Kidney (tissue), 14 donors: ENCODE measurements around the gene CDK8. TPM values are rescaled to one million over a fixed set of nuclear protein-coding genes. Genes with fewer than 3 reads are reported as not detected.

Experiments used
- DNase-seq, 5 donors: peaks; one replicate each; pipeline ENCODE4 v3.0.0-alpha.2; 2013 to 2020
- FAIRE-seq: peaks from 2 replicates; lab custom pipeline; 2012; peaks lifted over from hg19 to GRCh38; lab: Jason Lieb, UNC
- H3K27ac ChIP-seq, 2 donors: one replicate each; pipeline ENCODE4 v1.7.0; 2013; ENCODE audit warnings: low read depth in 2 of 2, low read length in 2 of 2, inconsistent platforms in 1 of 2
- H3K27me3 ChIP-seq: one replicate; pipeline ENCODE4 v1.7.1; 2013; ENCODE audit warnings: low read length, inconsistent platforms; ENCODE audit not compliant: control insufficient read depth, insufficient read depth
- H3K36me3 ChIP-seq, 3 donors: one replicate each; pipeline versions ENCODE4 v1.7.0 to v1.7.1; 2013; ENCODE audit warnings: low read length in 3 of 3, control low read depth in 1 of 3, inconsistent platforms in 1 of 3; ENCODE audit not compliant: insufficient read depth in 3 of 3, control insufficient read depth in 2 of 3
- H3K4me1 ChIP-seq, 3 donors: one replicate each; pipeline versions ENCODE4 v1.7.0 to v1.7.1; 2013; ENCODE audit warnings: low read length in 3 of 3, inconsistent platforms in 1 of 3, low read depth in 1 of 3; ENCODE audit not compliant: control insufficient read depth in 2 of 3, insufficient read depth in 2 of 3
- H3K4me3 ChIP-seq, 3 donors: one replicate each; pipeline versions ENCODE4 v1.7.0 to v1.8.1; 2013; ENCODE audit warnings: low read length in 3 of 3, control low read depth in 1 of 3, inconsistent platforms in 1 of 3
- H3K9ac ChIP-seq, 3 donors: one replicate each; pipeline versions ENCODE4 v1.7.0 to v1.7.1; 2013; ENCODE audit warnings: low read length in 3 of 3, control low read depth in 1 of 3, inconsistent platforms in 1 of 3
- H3K9me3 ChIP-seq, 3 donors: one replicate each; pipeline versions ENCODE4 v1.7.0 to v1.7.1; 2013; ENCODE audit warnings: low read length in 3 of 3, control low read depth in 1 of 3, inconsistent platforms in 1 of 3; ENCODE audit not compliant: control insufficient read depth in 2 of 3, insufficient read depth in 1 of 3
- intact Hi-C: fragments of 100-400 bp; cut with DNase I; formaldehyde crosslinking; loops from one replicate; pipeline ENCODE4 v1.11.1; 2022
- polyA plus RNA-seq: library from polyadenylated mRNA; stranded (reverse); fragments of 350-450 nt; fragmentation: Illumina TruSeq; extraction: RNeasy Lipid Tissue Mini Kit (QIAGEN cat#74804); gene quantifications from one replicate; pipeline ENCODE4 v1.2.3, GENCODE V29; 2014; ENCODE audit warnings: low read depth, low replicate concordance; ENCODE audit not compliant: insufficient read depth
- total RNA-seq: library from RNA; stranded (reverse); fragmentation: NEBNext Ultra II Directional; extraction: Animal tissue kit (Norgen Biotek cat#: 25700); gene quantifications from one replicate; pipeline ENCODE4 v1.2.1, GENCODE V29; 2021
- TF ChIP-seq, protein P1 (sequence below): IDR thresholded peaks from 3 replicates; pipeline ENCODE4 v1.5.1; 2012; ENCODE audit warnings: mild to moderate bottlenecking, moderate library complexity, borderline replicate concordance; ENCODE audit not compliant: insufficient read depth; ENCODE audit errors: extremely low read depth
- donor health status: control.
- donor health status: control.
- donor health status: control.
- donor health status: control.
- donor health status: control.
- donor health status: DM: yes; HTN: yes; CAD: no.
- donor health status: Normal renal cell carcinoma (clear cell type).

CDK8 gene
- total and polyA plus RNA-seq, 2 donors from 2014 or later: 10.4 to 11.2 TPM

DNA sequence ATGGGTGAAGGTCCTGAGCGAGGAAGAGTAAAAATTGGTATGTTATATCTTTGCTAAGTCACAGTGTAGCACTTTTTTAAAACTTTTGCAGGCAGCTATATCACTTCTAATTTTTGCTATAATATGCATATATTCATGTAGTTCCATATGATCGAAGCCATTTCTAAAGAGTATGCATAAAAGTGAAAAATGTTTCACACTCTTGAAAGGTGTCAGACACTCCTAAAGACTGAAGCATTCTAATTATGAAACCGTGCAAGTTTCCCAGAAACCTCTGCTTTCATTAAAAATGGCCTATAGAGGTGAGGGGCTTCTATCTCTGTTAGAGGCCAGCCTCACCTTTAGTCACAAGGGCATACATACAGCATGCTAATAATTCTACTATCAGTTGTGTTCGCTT is 128.9 kb downstream of the CDK8 start:
- peaks cover 0 to 3% (median 0%) of the 10 kb centered on the region in 3 donors for H3K36me3 ChIP-seq
- H3K27ac ChIP-seq: no peak overlapping the region
- TF ChIP-seq, protein P1, sequence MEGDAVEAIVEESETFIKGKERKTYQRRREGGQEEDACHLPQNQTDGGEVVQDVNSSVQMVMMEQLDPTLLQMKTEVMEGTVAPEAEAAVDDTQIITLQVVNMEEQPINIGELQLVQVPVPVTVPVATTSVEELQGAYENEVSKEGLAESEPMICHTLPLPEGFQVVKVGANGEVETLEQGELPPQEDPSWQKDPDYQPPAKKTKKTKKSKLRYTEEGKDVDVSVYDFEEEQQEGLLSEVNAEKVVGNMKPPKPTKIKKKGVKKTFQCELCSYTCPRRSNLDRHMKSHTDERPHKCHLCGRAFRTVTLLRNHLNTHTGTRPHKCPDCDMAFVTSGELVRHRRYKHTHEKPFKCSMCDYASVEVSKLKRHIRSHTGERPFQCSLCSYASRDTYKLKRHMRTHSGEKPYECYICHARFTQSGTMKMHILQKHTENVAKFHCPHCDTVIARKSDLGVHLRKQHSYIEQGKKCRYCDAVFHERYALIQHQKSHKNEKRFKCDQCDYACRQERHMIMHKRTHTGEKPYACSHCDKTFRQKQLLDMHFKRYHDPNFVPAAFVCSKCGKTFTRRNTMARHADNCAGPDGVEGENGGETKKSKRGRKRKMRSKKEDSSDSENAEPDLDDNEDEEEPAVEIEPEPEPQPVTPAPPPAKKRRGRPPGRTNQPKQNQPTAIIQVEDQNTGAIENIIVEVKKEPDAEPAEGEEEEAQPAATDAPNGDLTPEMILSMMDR: no peak
- no peak overlapping the region for H3K4me3 ChIP-seq
- no peaks in the 10 kb centered on the region for H3K4me1 ChIP-seq
- no peaks in the 10 kb centered on the region for H3K9me3 ChIP-seq
- intact Hi-C loops: no loop called here
- DNase-seq (no peak), FAIRE-seq (no peak)
- H3K9ac ChIP-seq: no peak overlapping the region
- H3K27me3 ChIP-seq: no peaks in the 10 kb centered on the region

GRCh38 chr13:26384587-26384986 is 130.7 kb downstream of the CDK8 start:
- TF ChIP-seq, protein P1: no peak
- DNase-seq (no peak), FAIRE-seq (no peak)
- Histone ChIP-seq H3K27ac (no peak overlapping the region), H3K4me3 (no peak overlapping the region), H3K9me3 (no peaks in the 10 kb centered on the region), H3K27me3 (no peaks in the 10 kb centered on the region), H3K9ac (no peak overlapping the region), H3K36me3 (peaks cover 0 to 3% (median 0%) of the 10 kb centered on the region in 3 donors), H3K4me1 (no peaks in the 10 kb centered on the region)
- intact Hi-C loops: no loop called here

DNA sequence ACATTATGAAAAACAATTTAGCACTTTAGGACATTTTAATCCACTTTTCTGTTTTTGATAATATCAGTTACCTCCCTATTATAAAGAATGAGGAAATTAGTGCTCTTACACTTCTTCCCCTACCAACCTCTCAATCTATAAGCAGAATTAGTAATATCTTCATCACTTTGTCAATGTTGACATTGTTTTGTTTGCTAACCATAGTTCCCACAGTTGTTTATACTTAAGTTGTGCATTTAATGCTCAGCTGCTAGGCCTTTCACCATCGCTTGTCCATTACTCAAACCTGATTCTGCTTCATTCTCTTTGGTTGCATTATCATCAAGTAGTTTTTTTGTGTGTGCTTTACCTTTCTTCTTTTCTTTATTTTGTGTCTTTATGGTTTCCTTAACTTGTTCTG is 132.1 kb downstream of the CDK8 start:
- FAIRE-seq: no peak
- H3K36me3 ChIP-seq: peaks cover 0 to 3% (median 0%) of the 10 kb centered on the region in 3 donors

More for the DNA sequence above, 132.1 kb downstream of the CDK8 start:
- Histone ChIP-seq H3K4me1 (no peaks in the 10 kb centered on the region), H3K9ac (no peak overlapping the region), H3K9me3 (no peaks in the 10 kb centered on the region), H3K27me3 (no peaks in the 10 kb centered on the region), H3K27ac (no peak overlapping the region), H3K4me3 (no peak overlapping the region)
- TF ChIP-seq, protein P1: no peak
- no peak for DNase-seq
- intact Hi-C loops: no loop called here
